Left hindlimb (tissue), 1 donor: Measurements from ENCODE around the gene GEN1.

ENCODE experiments used
- DNase-seq: peaks from one replicate; pipeline ENCODE4 v3.0.0-alpha.2; 2018

Gene GEN1

DNA sequence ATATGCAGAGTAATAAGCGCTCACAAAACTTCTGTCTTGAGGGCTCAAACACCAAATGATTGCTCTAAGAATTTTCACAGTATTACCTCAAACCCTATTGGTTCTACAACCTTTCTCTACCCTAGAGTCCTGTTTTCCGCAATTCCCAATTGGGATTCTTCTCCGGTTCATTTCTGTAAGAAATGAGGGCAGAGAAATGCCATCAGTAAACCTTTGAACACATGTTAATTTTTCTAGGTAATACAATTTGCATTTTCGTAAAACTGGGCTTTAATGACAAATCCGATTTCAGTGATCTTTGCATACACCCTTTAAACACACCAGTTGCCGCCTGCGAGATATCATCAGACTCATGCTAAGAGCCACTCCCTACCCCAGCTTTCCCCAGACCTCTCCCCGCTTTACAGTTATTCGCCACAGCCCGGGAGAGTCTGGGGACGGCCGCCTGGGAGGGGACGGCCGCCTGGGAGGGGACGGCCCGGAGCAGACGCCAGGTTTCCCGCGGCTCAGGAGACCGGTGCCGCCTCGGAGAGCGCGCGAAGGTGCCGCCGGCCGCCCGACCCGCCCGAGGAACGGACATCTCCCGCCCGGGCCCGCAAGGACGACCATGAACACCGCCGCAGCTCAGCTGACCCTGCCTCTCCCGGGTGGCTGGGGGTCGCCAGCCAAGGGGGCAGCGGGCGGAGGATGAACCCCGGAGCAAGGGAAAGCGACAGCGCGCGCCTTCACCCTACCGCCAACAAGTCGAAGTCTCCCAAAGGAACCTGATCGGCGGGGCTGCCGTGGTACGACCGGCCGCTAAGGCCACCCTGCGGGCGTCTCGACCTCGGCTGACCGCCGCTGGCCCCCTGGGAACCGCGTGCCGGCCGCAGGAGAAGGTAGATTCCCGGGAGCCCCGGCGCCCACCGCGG lies 791 bp upstream of the GEN1 start:
- DNase-seq, result no peak

DNA sequence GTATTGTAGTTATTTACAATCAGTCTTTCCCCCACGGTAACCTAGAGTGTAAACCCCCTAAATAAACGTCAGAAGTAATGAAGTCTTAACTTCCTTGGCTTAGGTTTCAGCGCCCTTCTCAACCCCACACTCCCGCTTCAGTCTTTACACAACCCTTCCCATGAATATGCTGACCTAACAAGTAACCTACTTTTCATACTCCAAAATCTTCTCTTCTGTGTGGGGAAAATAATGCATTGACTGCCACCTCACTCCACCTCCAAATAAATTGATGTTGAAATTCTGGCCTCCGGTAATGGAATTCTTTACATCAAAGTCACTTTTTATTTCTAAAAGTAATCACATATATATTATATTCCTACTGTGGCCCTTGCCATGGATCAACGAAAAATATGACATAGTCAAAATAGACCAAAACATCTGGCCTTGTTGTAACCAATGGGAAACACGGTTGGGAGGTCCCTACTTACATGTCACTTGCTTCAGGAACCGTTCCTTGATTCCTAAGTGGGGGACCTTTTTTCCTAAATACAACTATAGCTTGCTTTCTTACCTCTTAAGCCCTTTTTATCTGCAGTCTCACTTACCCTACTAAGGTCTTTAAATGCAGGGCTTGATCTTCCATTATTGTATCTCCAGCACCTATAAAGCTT lies 961 bp downstream of the GEN1 start:
- DNase-seq, result no peak

DNA sequence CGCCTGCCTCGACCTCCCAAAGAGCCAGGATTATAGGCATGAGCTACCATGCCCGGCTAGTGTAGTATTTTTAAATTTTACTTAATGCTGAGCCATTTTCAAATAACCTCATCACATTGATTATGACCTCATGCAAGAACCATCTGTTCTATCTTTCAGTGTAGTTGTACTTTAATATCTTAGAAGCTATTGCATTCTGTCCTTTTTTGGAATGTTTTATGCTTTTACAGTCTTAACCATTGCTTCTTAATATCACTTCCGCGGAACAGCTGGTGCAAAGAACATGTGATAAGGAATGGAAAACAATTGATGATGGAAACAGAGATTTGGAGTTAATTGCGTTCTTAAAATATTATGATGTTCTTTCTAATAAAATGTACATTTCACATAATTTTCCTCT lies 2.7 kb downstream of the GEN1 start:
- DNase-seq, result no peak

DNA sequence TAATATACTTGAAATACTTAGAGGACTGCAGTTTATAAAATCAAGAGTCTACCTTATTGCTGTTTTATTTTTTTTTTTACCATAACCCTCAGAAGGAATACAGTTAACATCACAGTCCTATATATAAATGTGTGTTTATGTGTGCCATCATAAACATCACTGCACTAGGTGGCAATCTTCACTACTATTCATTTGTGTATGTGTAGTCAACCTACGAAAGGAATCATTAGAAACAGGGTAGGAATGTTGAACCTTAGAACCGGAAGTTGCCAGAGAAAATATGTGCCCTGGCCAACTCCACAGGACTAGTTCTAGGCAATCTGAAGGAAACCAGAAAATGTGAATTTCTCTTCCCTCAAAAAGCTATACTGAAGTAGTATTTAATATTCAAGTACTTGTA lies 3.4 kb downstream of the GEN1 start:
- no peak for DNase-seq

DNA sequence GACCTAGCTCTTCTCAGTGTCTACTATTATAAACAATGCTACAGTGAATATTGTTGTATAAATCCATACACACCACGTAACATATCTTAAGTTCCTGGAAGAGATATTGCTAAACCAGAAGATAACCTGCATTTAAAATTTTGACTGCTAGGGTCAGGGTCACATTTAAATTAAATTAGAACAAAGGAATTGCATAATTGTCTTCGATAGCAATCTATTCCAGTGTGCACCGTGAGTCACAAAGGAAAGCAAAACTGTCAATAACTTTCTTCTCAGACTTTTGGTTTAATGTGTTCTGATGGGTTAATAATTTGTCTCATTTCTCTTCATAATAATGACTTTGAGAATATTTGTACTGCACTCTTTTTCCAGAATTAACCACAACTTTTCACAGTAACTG lies 4.2 kb downstream of the GEN1 start:
- no peak for DNase-seq

DNA sequence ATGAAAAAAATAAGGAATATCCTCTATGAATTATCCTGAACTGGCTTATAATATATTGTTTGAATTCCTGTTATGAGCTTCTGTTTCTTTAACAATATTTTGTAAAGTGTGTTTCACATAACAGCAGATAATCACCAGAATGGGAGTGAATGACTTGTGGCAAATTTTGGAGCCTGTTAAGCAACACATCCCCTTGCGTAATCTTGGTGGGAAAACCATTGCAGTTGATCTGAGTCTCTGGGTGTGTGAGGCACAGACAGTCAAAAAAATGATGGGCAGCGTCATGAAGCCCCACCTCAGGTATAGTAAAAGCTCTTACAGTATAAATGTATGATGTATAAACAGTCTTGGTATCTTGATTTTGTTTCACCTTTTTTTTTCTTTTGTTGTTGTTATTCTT lies 5.9 kb downstream of the GEN1 start:
- no peak for DNase-seq

DNA sequence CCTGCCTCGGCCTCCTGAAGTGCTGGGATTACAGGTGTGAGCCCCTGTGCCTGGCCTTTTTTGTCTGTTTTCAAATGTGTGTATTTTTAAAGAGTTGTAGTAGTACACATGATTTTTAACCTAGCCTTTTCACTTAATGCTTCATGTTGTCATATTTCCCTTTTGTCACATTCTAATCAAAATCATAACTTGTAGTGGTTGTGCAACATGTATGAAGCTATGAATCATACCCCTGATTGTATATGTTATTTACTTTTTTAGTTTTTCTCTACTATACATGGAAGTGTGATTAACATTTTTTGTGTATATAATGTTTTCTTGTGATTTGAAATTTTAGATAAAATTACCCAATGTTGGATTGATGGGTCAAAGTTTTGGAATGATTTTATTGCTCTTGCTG lies 8.5 kb downstream of the GEN1 start:
- no peak for DNase-seq

DNA sequence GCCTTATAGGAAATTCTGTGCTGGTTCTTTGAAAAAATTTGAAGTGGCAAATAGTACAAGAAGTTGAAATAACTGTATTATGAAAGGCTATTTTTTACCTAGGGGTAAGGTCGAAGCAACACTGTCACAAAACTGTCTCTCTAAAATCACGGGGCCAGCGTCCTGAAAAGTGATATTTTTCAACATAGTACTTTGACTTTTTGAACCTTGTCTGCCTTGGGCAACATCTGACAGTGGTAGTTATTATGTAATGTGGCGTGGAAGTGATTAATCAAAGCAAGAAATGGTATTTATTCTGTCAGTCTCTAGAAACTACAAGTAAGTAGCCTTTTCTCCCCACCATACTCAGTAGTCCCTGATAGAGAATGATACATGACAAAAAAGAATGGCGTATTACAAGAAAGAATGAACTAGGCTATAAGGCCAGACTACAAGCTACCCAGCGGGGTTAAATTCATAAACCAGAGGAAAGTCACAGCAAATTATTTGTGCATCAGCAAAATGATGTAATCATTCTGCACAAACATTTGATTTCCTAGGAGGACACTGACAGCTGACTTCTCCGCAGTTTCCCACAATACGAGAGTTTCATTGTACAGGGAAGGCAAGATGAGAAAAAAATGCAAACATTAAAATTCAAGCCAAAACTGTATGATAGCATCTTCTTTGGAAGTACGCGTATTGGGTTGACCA lies 9.8 kb downstream of the GEN1 start:
- no peak for DNase-seq

DNA sequence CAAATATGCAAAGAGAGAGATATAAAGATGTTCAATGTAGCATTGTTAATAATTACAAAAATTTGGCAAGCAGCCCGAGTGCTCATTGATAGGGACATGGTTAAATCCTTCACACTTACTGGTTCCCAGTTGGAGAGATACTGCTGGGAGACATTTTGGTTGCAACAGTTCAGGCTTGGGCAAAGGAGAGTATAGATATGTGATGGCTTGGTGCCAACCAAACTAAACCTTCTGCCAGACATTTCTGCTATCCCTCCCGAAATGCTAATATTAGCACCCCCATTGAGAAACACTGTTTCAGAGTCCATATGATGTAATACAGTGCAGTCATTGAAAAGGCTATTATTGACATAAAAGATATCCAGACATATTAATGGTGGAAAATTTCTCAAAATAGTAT lies 11.5 kb downstream of the GEN1 start:
- DNase-seq, result no peak

DNA sequence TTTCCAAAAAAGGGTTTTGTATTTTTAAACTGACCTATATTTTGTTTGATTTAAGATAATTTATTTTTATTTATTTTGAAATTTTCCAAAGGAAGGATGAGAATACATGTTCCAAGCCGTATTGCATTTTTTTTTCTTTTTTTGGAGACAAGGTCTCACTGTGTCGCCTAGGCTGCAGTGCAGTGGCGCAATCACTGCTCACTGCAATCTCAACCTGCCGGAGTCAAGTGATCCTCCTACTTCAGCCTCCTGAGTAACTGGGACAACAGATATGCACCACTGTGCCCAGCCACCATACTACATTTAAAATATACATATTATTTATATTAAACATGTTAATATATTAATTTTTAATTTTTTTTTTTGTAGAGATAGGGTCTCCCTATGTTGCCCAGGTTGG lies 15.0 kb downstream of the GEN1 start:
- no peak for DNase-seq

DNA sequence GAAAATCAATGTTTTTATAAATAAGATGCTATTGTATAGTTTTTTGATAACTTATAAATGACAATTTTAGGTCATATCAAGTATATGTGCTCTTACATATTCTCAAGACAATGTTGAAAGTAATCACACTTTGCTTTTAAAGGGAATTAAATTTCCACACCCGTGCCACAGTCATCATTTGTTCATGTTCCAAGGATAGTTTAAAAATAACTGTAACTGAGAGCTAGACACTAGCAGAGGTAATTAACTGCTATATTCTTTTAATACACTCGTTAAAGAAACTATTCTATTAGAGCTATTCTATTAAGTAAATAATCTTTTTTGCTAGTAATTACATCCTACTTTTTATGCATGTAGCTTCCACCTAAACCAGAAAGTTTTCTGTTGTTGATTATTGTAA lies 18.0 kb downstream of the GEN1 start:
- no peak for DNase-seq

DNA sequence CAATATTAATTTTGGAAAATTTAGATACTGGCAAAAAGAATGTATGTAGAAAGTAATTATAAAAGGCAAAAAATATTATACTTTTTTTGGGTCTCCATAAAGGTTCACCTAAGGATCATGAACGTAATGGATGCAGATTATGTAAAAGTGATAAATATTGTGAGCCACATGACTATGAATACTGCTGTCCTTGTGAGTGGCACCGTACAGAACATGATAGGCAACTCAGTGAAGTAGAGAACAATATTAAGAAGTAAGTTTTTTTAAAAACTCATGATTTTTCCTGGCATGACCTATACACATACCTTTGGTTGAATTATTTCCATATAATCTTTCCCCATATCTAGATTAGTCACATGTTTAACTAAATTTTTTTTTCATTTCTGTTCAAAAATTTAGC lies 18.6 kb downstream of the GEN1 start:
- no peak for DNase-seq

DNA sequence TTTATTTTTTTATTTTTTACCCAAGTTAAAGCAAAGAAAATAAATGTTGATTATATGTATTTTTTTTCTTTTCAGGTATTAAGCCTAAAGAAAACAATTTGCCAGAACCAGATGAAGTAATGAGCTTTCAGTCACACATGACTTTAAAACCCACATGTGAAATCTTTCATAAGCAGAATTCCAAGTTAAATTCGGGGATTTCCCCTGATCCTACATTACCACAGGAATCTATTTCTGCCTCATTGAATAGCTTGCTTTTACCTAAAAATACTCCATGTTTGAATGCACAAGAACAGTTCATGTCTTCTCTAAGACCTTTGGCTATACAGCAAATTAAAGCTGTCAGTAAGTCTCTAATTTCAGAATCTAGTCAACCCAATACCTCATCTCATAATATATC lies 26.6 kb downstream of the GEN1 start:
- DNase-seq, result no peak

DNA sequence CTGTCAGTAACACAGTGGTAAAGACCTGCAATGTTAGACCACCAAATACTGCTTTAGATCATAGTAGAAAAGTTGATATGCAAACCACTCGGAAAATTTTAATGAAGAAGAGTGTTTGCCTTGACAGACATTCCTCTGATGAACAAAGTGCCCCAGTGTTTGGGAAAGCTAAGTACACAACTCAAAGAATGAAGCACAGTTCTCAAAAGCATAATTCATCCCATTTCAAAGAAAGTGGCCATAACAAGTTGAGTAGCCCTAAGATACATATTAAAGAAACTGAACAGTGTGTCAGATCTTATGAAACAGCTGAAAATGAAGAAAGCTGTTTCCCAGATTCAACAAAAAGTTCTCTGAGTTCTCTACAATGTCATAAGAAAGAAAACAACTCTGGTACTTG lies 27.5 kb downstream of the GEN1 start:
- no peak for DNase-seq

DNA sequence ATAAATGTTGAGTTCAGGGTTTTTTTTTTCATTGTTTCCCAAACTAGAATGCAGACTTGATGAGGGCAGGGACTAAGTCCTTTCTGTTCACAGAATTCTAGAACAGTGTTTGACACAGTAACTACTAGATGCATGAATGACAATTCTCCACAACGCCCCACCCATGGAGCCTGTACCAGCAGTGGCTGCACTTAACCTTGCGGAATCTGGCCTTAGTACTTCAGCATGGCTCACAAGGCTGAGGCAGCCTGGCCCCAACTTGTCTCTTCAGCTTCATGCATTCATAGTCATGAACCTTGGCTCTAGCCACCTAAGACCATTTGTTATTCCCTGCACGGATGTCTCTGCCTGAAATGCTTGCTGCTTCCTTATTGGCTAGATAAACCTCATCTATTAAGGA lies 32.8 kb downstream of the GEN1 start:
- DNase-seq, result no peak

DNA sequence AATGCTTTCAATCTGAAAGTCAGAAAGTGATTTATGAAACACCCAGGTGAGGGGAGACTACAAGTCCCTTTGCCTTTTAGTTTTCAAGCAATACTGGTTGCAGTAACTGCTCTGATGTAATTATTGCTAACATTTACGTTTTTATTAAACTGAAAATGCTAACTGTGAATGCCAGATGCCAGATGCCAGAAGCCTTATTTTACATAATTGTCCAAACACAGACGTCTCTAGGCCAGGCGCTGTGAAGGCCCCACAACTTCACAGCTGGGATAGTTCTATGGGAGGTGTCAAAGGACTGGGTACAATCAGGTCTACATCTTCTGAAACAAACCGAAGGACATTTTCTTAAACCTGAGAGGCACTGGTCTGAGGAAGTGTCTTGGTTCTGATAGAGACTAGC lies 34.8 kb downstream of the GEN1 start:
- no peak for DNase-seq

DNA sequence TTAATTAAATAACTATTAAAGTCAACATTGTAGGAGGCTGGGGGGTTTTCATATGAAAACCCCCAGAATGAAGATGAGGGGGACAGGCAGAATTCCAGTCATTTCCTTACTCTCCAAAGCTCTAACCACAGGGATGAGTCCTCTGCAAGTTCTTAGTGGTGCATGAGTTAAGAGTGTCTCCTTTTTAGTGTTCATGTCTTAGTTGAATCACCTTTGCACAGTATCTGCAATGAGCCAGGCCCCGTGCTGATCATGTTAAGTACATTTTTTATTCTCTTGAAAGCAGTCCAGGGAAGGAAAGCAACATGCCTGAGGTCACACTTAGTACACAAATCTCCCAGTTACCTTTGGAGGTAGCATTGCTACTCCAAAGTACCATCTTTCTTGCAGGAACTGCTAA lies 36.6 kb downstream of the GEN1 start:
- DNase-seq, result no peak

DNA sequence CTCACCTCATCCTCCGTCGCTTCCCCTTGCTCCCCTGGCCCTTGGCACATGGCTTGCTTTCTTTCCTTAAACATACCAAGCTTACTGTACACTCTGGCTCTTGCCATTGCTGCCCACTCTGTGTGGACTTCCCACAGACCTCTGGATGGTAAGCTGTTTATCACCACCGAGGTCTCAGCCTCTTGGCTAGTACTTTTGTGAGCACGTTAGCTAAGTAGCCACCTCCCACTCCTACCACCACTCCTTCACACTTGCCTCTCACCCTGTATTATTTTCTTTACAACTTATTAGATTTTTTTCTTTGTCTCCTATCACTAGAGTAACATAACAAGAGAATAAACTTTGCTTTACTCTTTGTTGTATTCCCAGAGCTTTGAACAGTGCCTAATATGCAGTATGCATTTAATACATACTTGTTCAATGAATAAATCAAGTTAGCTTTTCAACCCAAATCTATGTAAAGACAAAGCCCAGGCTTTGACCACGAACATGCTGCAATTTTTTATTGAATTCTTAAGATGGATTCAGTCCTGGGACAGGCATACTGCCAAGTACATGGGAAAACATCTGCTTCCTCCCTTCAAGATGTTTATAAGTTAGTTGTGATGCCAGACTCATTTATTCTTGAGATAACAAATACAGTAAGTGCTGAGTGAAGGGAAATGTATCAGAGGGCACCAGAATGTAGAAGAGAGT lies 37.3 kb downstream of the GEN1 start:
- DNase-seq, result peak; percentile 31

DNA sequence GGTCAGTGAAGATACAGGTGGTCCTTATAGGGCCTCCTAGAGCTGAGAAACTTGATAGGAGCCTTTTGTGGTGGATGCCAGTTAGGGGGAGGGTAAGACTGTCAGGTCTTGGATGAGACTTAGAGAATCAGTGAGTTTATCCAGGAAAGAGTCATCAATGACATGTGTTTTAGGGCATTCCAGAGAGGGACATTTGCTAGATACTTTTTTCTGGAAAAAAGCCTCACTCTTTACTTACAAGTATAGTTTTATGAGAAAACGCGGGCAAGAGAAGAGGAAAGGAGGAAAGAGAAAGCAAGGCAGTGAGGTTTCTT lies 37.8 kb downstream of the GEN1 start:
- DNase-seq, result no peak

DNA sequence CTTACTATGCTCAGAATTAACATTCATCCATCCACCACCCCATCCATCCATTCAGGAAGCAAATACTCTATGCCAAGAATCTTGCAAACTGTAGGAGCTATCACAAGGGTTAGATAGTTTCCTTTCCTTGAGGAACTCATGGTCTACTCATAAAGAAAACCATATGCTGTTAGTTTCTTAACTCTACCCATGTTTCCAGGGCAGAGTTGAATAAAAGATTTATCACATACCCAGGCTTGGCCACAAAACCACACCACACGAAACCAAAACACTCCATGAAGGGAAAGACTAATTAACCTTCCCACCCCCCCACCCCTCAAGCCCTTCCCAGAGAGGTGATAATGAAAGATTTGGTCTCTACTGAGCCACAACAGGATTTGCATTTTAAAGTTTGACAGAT lies 38.6 kb downstream of the GEN1 start:
- no peak for DNase-seq

DNA sequence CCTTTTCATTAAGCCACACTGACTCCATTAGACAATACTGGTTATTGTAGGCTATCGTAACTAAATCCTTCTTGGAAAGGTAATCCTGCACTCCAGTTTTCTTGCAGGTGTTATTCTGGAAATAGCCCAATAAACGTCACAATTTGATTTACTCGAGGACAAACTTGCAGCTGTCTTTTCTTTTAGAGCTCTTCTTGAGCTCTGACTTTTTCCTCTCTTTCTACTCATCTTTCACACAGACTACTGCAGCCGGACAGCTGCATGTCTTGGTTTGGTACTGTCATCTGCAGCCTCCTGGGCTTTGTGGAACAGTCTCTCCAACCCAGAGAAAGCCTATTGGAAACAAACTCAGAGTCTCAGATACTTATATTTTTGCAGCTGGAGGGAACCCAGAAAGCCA lies 39.4 kb downstream of the GEN1 start:
- DNase-seq, result no peak

DNA sequence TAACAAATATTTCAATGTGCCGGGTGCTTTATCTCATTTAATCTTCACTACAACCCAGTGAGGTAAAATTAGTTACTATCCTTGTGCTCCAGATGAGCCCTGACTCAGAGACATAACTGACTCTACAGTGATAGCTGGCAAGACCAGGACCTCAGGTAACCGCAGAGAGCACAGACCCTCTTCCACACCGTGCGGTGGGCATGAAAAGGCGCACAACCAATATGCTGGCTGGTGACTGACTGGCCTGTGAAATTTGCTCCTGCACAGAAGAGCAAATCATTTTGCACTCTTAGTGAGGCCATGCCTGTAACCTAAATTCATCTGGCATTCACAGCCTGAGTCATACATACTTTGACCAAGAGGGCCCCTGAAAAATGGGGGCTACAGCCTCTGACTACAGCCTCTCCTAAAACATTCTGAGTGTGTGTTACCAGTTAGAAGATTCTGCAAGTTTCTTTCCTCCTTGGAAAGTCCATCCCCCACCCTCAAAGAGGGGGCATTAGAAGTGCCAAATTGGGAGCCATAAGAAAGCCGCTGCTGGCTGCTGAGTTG lies 39.9 kb downstream of the GEN1 start:
- DNase-seq, result no peak

DNA sequence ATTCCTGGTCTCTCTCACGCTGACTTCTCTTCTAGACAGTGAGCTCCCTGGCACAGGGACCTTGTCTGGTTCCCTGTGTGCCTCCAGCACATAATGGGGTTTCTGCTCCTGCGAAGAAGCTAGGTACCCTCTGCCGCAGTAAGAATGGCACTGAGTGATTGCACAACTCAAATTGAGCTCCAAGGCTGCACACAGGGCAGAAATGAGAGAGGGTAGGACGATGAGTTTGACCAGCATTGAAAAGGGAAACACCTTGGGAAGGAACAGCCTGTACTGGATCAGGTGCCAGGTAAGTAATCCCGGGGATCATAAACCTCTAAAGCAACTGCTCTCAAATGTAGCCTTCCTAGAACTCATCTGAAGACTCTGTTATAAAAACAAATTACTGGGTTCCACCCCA lies 41.4 kb downstream of the GEN1 start:
- DNase-seq, result no peak
